ENCODE measurements around the gene IQCF2. TPM values are rescaled to one million over a fixed set of nuclear protein-coding genes. Genes with fewer than 3 reads are reported as not detected.

IQCF2 gene
- total RNA-seq, 1 donor from 2014 or later, result not detected

- Histone ChIP-seq H3K36me3 (ENCODE audit: control insufficient read depth, insufficient read depth, low read length) (no peaks in the 10 kb centered on the region), H3K4me3 (ENCODE audit: low read depth, low read length) (no peak overlapping the region), H3K27me3 (ENCODE audit: control insufficient read depth, insufficient read depth, low read length) (no peaks in the 10 kb centered on the region)
- DNase-seq (ENCODE audit: low read depth), result no peak
- TF ChIP-seq CTCF (IDR thresholded peaks at IDR 0.05; ENCODE audit: insufficient read depth, low read length, severe bottlenecking), result no peak
- no peak for FAIRE-seq
Observed at GRCh38 chr3:51873253-51873766, 11.9 kb downstream of the IQCF2 start.

GRCh38 chr3:51873876-51874275 lies 12.5 kb downstream of the IQCF2 start:
- DNase-seq (ENCODE audit: low read depth), result no peak
- no peaks in the 10 kb centered on the region for H3K36me3 ChIP-seq (ENCODE audit: control insufficient read depth, insufficient read depth, low read length)
- H3K27me3 ChIP-seq (ENCODE audit: control insufficient read depth, insufficient read depth, low read length), result no peaks in the 10 kb centered on the region
- TF ChIP-seq CTCF (IDR thresholded peaks at IDR 0.05; ENCODE audit: insufficient read depth, low read length, severe bottlenecking), result no peak
- FAIRE-seq, result no peak
- no peak overlapping the region for H3K4me3 ChIP-seq (ENCODE audit: low read depth, low read length)

GRCh38 chr3:51874411-51874810 lies 13.0 kb downstream of the IQCF2 start:
- DNase-seq (ENCODE audit: low read depth) (no peak), FAIRE-seq (peak; percentile 79)
- no peak for TF ChIP-seq CTCF (IDR thresholded peaks at IDR 0.05; ENCODE audit: insufficient read depth, low read length, severe bottlenecking)
- Histone ChIP-seq H3K36me3 (ENCODE audit: control insufficient read depth, insufficient read depth, low read length) (no peaks in the 10 kb centered on the region), H3K27me3 (ENCODE audit: control insufficient read depth, insufficient read depth, low read length) (no peaks in the 10 kb centered on the region), H3K4me3 (ENCODE audit: low read depth, low read length) (no peak overlapping the region)

- TF ChIP-seq CTCF (IDR thresholded peaks at IDR 0.05; ENCODE audit: insufficient read depth, low read length, severe bottlenecking), result no peak
- DNase-seq (ENCODE audit: low read depth), result no peak
- no peak overlapping the region for H3K4me3 ChIP-seq (ENCODE audit: low read depth, low read length)
- no peaks in the 10 kb centered on the region for H3K27me3 ChIP-seq (ENCODE audit: control insufficient read depth, insufficient read depth, low read length)
- H3K36me3 ChIP-seq (ENCODE audit: control insufficient read depth, insufficient read depth, low read length), result no peaks in the 10 kb centered on the region
- FAIRE-seq, result no peak
Observed at GRCh38 chr3:51874889-51875288, 13.5 kb downstream of the IQCF2 start.

- Histone ChIP-seq H3K36me3 (ENCODE audit: control insufficient read depth, insufficient read depth, low read length) (no peaks in the 10 kb centered on the region), H3K27me3 (ENCODE audit: control insufficient read depth, insufficient read depth, low read length) (no peaks in the 10 kb centered on the region), H3K4me3 (ENCODE audit: low read depth, low read length) (no peak within 1 kb of the TSS)
- no peak for TF ChIP-seq CTCF (IDR thresholded peaks at IDR 0.05; ENCODE audit: insufficient read depth, low read length, severe bottlenecking)
- DNase-seq (ENCODE audit: low read depth) (no peak), FAIRE-seq (no peak)
Observed at GRCh38 chr3:51875501-51875900, 14.1 kb downstream of the IQCF2 start, which contains the start of gene IQCF5. Gene IQCF5 (minus strand): TSS chr3:51875601. CDS start chr3:51875531, 70 bp downstream.

- no peaks in the 10 kb centered on the region for H3K36me3 ChIP-seq (ENCODE audit: control insufficient read depth, insufficient read depth, low read length)
- FAIRE-seq, result peak; percentile 50
Observed at GRCh38 chr3:51876186-51876585, 14.8 kb downstream of the IQCF2 start.

More at GRCh38 chr3:51876186-51876585, 14.8 kb downstream of the IQCF2 start:
- H3K4me3 ChIP-seq (ENCODE audit: low read depth, low read length), result no peak overlapping the region
- TF ChIP-seq CTCF (IDR thresholded peaks at IDR 0.05; ENCODE audit: insufficient read depth, low read length, severe bottlenecking), result no peak
- no peaks in the 10 kb centered on the region for H3K27me3 ChIP-seq (ENCODE audit: control insufficient read depth, insufficient read depth, low read length)
- DNase-seq (ENCODE audit: low read depth), result no peak
